ENCODE data around the gene PTPRJ. TPM values are rescaled to one million over a fixed set of nuclear protein-coding genes. Genes with fewer than 3 reads are reported as not detected.

Gene PTPRJ
- total and polyA plus RNA-seq, 2 of the 13 experiments (the other 11 are each of a cell fraction or from before 2014, with no cell fraction given), result 1.0 to 1.2 TPM

GRCh38 chr11:48049036-48049435 is 68.7 kb downstream of the PTPRJ start:
- Histone ChIP-seq H4K20me1 (ENCODE audit: insufficient read depth, low read length) (no peaks in the 10 kb centered on the region), H2AFZ (ENCODE audit: low read length) (no peak overlapping the region), H3K27ac (ENCODE audit: extremely low read length, insufficient read depth, low read length) (no peak overlapping the region), H3K27me3 (ENCODE audit: control insufficient read depth in 1 of 2, insufficient read depth in 2 of 2, low read length in 2 of 2) (no peaks in the 10 kb centered on the region), H3K9me3 (ENCODE audit: low read length) (no peaks in the 10 kb centered on the region), H3K4me3 (replicated peaks in 1 of 3; ENCODE audit: insufficient read depth in 1 of 3, low read depth in 2 of 3, low read length in 3 of 3) (no peak overlapping the region), H3K4me2 (ENCODE audit: low read depth, low read length) (no peak overlapping the region), H3K4me1 (ENCODE audit: insufficient read depth, low read length) (peaks cover 2% of the 10 kb centered on the region), H3K9ac (ENCODE audit: insufficient read depth, low read depth, low read length) (no peak overlapping the region), H3K36me3 (replicated peaks in 1 of 2; ENCODE audit: control insufficient read depth in 1 of 2, insufficient read depth in 2 of 2, low read length in 2 of 2) (no peaks in the 10 kb centered on the region), H3K79me2 (ENCODE audit: insufficient read depth, low read length) (no peaks in the 10 kb centered on the region)
- no peak for ATAC-seq
- CTCF ChIA-PET (ENCODE audit: low intra/inter-chr PET ratio, low total read pairs), result no interaction called here
- POLR2A ChIA-PET, result no interaction called here
- in situ Hi-C loops (cut with HindIII; ENCODE audit: extremely low pct_ligation_motif_present, low pct_unique_long_range_greater_than_20kb), result no loop called here
- intact Hi-C loops (cut with micrococcal nuclease; ENCODE audit: unreplicated experiment), result no loop called here
- BruUV-seq (replicated peaks), result no TSS peak
- no peak for FAIRE-seq
- 79% methylated on average over 6 of the region's 6 CpGs for WGBS (ENCODE audit: low lambda C conversion rate)
- TF ChIP-seq MYNN (CRISPR knock-in tag; IDR thresholded peaks at IDR 0.05; ENCODE audit: low read depth) (no peak), SNRNP70 (IDR thresholded peaks at IDR 0.05; ENCODE audit: low read depth, low read length) (no peak), ZNF563 (CRISPR knock-in tag; IDR thresholded peaks at IDR 0.05) (no peak), CAMTA2 (CRISPR knock-in tag; IDR thresholded peaks at IDR 0.05; ENCODE audit: borderline replicate concordance) (no peak), RERE (CRISPR knock-in tag; IDR thresholded peaks at IDR 0.05; ENCODE audit: low read depth) (no peak), HNRNPL (IDR thresholded peaks at IDR 0.05; ENCODE audit: low read depth, low read length) (no peak), ZFY (CRISPR knock-in tag; IDR thresholded peaks at IDR 0.05) (no peak), THAP9 (CRISPR knock-in tag; IDR thresholded peaks at IDR 0.05; ENCODE audit: borderline replicate concordance) (no peak), ZNF709 (CRISPR knock-in tag; IDR thresholded peaks at IDR 0.05) (no peak), ZNF331 (CRISPR knock-in tag; IDR thresholded peaks at IDR 0.05) (no peak)
- no peak for DNase-seq (ENCODE audit: low spot score)
